KOPT-K1 (cell line): Measurements from ENCODE around the gene PYDC1.
"Not testable (repeated sequence)": the region's sequence is repeated elsewhere in the genome, so short reads cannot be mapped to it uniquely, and the experiment has no call there.

ENCODE experiments used
- H3K27ac ChIP-seq: fragments of 200-600 bp; sonication (generic); 2 replicates; pipeline ENCODE4 v1.5.1; 2016; ENCODE audit warnings: antibody characterized with exemption, mild to moderate bottlenecking, low read depth, low read length; ENCODE audit not compliant: poor library complexity, severe bottlenecking
- H3K36me3 ChIP-seq: fragments of 200-600 bp; sonication (generic); 2 replicates; pipeline ENCODE4 v1.5.1; 2017; ENCODE audit warnings: antibody characterized with exemption, mild to moderate bottlenecking, low read length, moderate library complexity; ENCODE audit not compliant: insufficient read depth
- H3K9me3 ChIP-seq: fragments of 200-600 bp; sonication (generic); 2 replicates; pipeline ENCODE4 v1.5.1; 2017; ENCODE audit warnings: antibody characterized with exemption, low read length, mild to moderate bottlenecking; ENCODE audit not compliant: insufficient read depth, poor library complexity, severe bottlenecking

Gene PYDC1

GRCh38 chr16:31216422-31217135, at the start of gene PYDC1:
Gene PYDC1 (minus strand): TSS chr16:31217135. CDS start chr16:31217028, 107 bp downstream.
- Histone ChIP-seq H3K27ac (no peak within 1 kb of the TSS), H3K9me3 (no peaks in the 10 kb centered on the region)

GRCh38 chr16:31265329-31266245, 48.7 kb upstream of the PYDC1 start:
- no peak overlapping the region for H3K27ac ChIP-seq

More at GRCh38 chr16:31216422-31217135, at the start of gene PYDC1:
- H3K36me3 ChIP-seq: no peaks in the 10 kb centered on the region

GRCh38 chr16:31262084-31262483, 45.1 kb upstream of the PYDC1 start:
- Histone ChIP-seq H3K36me3 (no peaks in the 10 kb centered on the region), H3K9me3 (no peaks in the 10 kb centered on the region), H3K27ac (no peak overlapping the region)

More at GRCh38 chr16:31265329-31266245, 48.7 kb upstream of the PYDC1 start:
- Histone ChIP-seq H3K9me3 (no peaks in the 10 kb centered on the region), H3K36me3 (no peaks in the 10 kb centered on the region)

GRCh38 chr16:31260136-31260931, 43.4 kb upstream of the PYDC1 start:
- Histone ChIP-seq H3K36me3 (no peaks in the 10 kb centered on the region), H3K27ac (no peak overlapping the region), H3K9me3 (no peaks in the 10 kb centered on the region)

DNA sequence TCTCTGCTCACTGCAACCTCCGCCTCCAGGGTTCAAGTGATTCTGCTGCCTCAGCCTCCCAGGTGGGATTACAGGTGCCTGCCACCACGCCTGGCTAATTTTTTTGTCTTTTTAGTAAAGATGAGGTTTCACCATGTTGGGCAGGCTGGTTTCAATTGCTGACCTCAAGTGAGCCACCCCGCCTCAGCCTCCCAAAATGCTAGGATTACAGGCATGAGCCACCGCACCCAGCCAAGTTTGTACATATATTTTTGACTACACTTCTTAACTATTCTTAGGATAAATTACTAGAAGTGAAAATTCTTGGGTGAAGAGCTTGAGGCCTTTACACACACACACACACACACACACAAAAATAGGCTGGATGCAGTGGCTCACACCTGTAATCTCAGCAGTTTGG, 41.4 kb upstream of the PYDC1 start:
- no peaks in the 10 kb centered on the region for H3K36me3 ChIP-seq
- no peaks in the 10 kb centered on the region for H3K9me3 ChIP-seq
- no peak overlapping the region for H3K27ac ChIP-seq

DNA sequence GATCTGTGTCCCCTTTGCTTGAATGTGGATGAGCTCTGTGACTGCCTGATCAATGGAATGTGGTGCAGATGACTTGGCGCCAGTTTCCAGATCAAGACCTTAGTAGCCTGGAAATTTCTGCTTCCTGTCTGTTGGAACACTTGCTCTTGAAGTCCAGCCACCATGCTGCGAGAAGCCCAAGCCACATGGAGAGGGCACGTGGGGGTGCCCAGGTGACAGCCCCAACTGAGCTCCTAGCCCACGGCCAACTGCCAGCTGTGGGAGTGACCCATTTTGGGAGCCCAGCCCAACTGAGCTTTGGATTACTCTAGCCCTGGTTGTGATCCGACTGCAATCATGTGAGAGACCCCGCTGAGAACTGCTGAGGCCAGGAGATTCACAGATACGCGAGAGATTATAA, 39.5 kb upstream of the PYDC1 start:
- no peak overlapping the region for H3K27ac ChIP-seq
- no peaks in the 10 kb centered on the region for H3K9me3 ChIP-seq
- no peaks in the 10 kb centered on the region for H3K36me3 ChIP-seq

DNA sequence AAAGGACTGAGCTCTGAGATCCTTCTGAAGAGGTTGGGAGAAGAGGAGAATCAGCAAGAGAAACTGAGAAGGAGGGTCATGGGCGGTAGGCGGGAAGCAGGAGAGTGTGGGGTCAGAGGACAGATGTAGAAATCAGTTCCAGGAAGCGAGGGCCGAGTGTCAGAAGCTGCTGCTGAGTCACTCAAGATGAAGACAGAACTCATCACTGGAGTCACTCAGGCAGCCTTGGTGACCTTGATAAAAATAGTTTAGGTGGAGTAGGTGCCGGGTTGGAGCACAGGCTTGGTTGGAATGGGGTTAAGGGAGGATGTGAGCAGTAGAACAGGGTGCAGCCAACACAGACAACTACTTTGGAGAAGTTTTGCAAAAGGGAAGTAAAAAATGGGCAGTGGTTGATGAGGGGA, 36.7 kb upstream of the PYDC1 start:
- Histone ChIP-seq H3K36me3 (no peaks in the 10 kb centered on the region), H3K27ac (no peak overlapping the region), H3K9me3 (no peaks in the 10 kb centered on the region)

- no peak overlapping the region for H3K27ac ChIP-seq
- H3K36me3 ChIP-seq: no peaks in the 10 kb centered on the region
- H3K9me3 ChIP-seq: no peaks in the 10 kb centered on the region
Measured at GRCh38 chr16:31251435-31251834, 34.5 kb upstream of the PYDC1 start.

- Histone ChIP-seq H3K36me3 (no peaks in the 10 kb centered on the region), H3K9me3 (peaks cover 1% of the 10 kb centered on the region), H3K27ac (no peak overlapping the region)
Measured at GRCh38 chr16:31250782-31251384, 33.9 kb upstream of the PYDC1 start.

DNA sequence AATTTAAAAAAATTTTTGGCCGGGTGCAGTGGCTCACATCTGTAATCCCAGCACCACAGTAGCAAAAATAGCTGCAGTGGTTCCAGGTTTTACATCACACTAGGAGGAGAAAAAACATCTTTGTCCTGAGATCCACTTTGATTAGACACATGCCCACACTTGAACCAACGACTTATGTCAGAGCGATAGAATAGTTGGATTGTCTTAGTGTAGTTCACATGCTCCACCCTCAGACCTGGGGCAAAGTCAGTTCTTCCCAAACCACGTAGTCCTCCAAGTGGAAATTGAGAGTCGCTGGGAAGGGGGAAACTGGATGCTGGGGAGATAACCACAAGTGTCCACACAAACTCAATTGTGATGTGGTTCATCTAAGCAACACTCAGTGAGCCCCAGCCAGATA, 31.4 kb upstream of the PYDC1 start:
- Histone ChIP-seq H3K36me3 (no peaks in the 10 kb centered on the region), H3K9me3 (peaks cover 7% of the 10 kb centered on the region)

DNA sequence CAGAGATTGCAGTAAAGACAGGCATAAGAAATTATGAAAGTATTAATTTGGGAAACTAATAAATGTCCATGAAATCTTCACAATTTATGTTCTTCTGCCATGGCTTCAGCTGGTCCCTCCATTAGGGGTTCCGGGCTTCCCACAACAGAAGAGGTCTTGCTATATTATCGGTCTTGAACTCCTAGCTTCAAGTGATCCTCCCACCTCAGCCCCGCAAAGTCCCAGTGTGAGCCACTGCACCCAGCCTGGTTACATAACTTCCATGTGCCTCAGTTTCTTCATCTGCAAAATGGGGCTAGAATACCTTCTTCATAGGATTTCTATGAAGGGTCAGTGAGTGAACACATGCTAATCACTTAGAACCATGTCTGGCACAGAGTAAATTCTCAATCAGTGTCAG, 29.4 kb upstream of the PYDC1 start:
- Histone ChIP-seq H3K9me3 (peaks cover 7% of the 10 kb centered on the region), H3K27ac (no peak overlapping the region), H3K36me3 (no peaks in the 10 kb centered on the region)

More for the DNA sequence above, 31.4 kb upstream of the PYDC1 start:
- H3K27ac ChIP-seq: no peak overlapping the region

GRCh38 chr16:31245598-31245997, 28.7 kb upstream of the PYDC1 start:
- H3K27ac ChIP-seq, H3K36me3 ChIP-seq: not testable (repeated sequence)

DNA sequence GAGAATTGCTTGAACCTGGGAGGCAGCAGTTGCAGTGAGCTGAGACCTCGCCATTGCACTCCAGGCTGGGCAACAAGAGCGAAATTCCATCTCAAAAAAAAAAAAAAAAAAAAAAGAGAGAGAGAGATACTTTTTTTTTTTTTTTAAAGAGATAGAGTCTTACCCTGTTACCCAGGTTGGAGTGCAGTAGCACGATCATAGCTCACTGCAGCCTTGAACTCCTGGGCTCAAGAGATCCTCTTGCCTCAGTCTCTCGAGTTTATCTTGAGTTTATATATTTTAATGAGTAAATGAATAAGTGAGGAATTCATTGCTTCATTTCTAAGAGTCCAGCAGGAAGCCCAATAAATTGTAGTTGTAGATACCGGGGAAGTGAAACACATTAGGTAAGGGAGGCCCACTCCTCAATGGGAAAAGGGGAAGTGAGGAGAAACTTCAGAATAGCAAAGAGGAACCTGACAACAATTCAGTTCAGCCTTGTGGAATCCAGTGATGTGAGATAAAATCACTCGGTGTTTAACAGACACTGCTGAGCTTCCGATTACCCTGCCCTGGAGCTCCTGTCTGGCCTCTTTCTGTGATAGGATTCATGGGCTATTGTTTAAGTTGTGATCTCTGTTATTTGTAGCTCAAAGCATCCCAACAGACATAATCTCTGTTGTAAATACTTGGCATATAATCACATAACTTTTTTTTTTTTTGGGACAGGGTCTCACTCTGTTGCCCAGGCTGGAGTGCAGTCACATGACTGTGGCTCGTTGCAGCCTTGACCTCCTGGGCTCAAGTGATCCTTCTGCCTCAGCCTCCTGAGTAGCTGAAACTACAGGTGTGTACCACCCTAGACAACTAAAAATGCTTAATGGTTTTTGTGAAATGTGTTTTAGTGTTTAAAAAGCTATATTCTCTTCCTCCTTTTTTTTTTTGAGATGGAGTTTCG, 27.1 kb upstream of the PYDC1 start:
- no peaks in the 10 kb centered on the region for H3K36me3 ChIP-seq
- peaks cover 7% of the 10 kb centered on the region for H3K9me3 ChIP-seq
- no peak overlapping the region for H3K27ac ChIP-seq

More at GRCh38 chr16:31245598-31245997, 28.7 kb upstream of the PYDC1 start:
- H3K9me3 ChIP-seq: not testable (repeated sequence)

GRCh38 chr16:31242206-31242605, 25.3 kb upstream of the PYDC1 start:
- Histone ChIP-seq H3K9me3 (peaks cover 7% of the 10 kb centered on the region), H3K36me3 (no peaks in the 10 kb centered on the region), H3K27ac (no peak overlapping the region)
